Loucy (cell line): ENCODE measurements around the gene PLEKHD1.

Source experiments
- EZH2phosphoT487 ChIP-seq: fragments of 200-600 bp; IDR thresholded peaks from 2 replicates; pipeline ENCODE4 v1.6.1; 2018; ENCODE audit warnings: antibody characterized with exemption, mild to moderate bottlenecking, moderate library complexity, borderline replicate concordance
- TF ChIP-seq, protein P1 (sequence below): fragments of 200-600 bp; sonication (generic); conservative IDR thresholded peaks from 2 replicates; pipeline ENCODE4 v1.5.1; 2014; ENCODE audit warnings: mild to moderate bottlenecking, antibody characterized with exemption, low read length

GRCh38 chr14:69567563-69567962 is 83.0 kb downstream of the PLEKHD1 start:
- TF ChIP-seq, protein P1, sequence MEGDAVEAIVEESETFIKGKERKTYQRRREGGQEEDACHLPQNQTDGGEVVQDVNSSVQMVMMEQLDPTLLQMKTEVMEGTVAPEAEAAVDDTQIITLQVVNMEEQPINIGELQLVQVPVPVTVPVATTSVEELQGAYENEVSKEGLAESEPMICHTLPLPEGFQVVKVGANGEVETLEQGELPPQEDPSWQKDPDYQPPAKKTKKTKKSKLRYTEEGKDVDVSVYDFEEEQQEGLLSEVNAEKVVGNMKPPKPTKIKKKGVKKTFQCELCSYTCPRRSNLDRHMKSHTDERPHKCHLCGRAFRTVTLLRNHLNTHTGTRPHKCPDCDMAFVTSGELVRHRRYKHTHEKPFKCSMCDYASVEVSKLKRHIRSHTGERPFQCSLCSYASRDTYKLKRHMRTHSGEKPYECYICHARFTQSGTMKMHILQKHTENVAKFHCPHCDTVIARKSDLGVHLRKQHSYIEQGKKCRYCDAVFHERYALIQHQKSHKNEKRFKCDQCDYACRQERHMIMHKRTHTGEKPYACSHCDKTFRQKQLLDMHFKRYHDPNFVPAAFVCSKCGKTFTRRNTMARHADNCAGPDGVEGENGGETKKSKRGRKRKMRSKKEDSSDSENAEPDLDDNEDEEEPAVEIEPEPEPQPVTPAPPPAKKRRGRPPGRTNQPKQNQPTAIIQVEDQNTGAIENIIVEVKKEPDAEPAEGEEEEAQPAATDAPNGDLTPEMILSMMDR, result no peak
- TF ChIP-seq EZH2phosphoT487, result no peak
